Measurements from ENCODE around the gene RAC3. TPM values are rescaled to one million over a fixed set of nuclear protein-coding genes. Genes with fewer than 3 reads are reported as not detected.

The RAC3 gene
- total RNA-seq, 1 experiment from 2014 or later, result 120 TPM

DNA sequence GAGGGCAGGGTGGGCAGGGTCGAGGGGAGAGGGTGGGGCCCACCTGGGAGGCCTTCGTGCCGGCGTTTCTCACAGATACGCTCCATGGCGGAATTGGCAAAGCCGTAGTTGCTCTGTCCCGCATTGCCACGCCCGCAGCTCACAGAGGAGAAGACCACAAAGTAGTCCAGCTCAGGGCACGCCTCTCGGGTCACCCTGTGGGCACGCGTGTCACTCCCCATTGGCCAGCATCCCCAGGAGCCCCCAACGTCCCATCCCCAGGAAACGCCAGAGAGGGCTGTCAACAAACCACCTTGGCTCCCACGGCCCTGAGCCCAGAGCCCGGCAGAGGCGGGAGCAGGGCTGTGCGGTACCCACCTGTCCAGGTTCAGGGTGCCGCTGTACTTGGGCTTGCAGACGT lies 50.5 kb downstream of the RAC3 start:
- no peak overlapping the region for H2AFZ ChIP-seq (ENCODE audit: low read depth, low read length, poor library complexity, severe bottlenecking)
- no peak for DNase-seq (ENCODE audit: low read depth, low spot score)
- no peak overlapping the region for H3K4me3 ChIP-seq (replicated peaks in 1 of 2; ENCODE audit: low read depth in 1 of 2, low read length in 2 of 2)
- H3K4me1 ChIP-seq (ENCODE audit: control insufficient read depth in 1 of 2, insufficient read depth in 2 of 2, low read length in 2 of 2), result no peaks in the 10 kb centered on the region
- no peak overlapping the region for H3K4me2 ChIP-seq (ENCODE audit: low read length)
- CTCF ChIA-PET, result no interaction called here
- no peak overlapping the region for H3K27ac ChIP-seq (ENCODE audit: low read depth, low read length)
- peaks cover 18% of the 10 kb centered on the region; the same call in 1 of the 2 replicates for H3K79me2 ChIP-seq (ENCODE audit: insufficient read depth, low read length)
- RAD21 ChIA-PET (ENCODE audit: low non-redundant PET in 1 of 2, low total read pairs in 2 of 2, uncharacterized antibody in 2 of 2, unreplicated experiment in 2 of 2), result no interaction called here
- H3K9me3 ChIP-seq (ENCODE audit: control insufficient read depth in 1 of 2, insufficient read depth in 1 of 2, low read depth in 1 of 2, low read length in 2 of 2), result no peaks in the 10 kb centered on the region
- TF ChIP-seq, protein P1, sequence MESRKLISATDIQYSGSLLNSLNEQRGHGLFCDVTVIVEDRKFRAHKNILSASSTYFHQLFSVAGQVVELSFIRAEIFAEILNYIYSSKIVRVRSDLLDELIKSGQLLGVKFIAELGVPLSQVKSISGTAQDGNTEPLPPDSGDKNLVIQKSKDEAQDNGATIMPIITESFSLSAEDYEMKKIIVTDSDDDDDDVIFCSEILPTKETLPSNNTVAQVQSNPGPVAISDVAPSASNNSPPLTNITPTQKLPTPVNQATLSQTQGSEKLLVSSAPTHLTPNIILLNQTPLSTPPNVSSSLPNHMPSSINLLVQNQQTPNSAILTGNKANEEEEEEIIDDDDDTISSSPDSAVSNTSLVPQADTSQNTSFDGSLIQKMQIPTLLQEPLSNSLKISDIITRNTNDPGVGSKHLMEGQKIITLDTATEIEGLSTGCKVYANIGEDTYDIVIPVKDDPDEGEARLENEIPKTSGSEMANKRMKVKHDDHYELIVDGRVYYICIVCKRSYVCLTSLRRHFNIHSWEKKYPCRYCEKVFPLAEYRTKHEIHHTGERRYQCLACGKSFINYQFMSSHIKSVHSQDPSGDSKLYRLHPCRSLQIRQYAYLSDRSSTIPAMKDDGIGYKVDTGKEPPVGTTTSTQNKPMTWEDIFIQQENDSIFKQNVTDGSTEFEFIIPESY (IDR thresholded peaks at IDR 0.05; ENCODE audit: extremely low read depth, insufficient replicate concordance, low read length), result no peak
- TF ChIP-seq YY1 (IDR thresholded peaks at IDR 0.05; ENCODE audit: extremely low read depth, insufficient replicate concordance, low read depth, low read length), result no peak
- no peak for TF ChIP-seq EGR1 (IDR thresholded peaks at IDR 0.05; ENCODE audit: low read depth)
- TF ChIP-seq, protein P2, sequence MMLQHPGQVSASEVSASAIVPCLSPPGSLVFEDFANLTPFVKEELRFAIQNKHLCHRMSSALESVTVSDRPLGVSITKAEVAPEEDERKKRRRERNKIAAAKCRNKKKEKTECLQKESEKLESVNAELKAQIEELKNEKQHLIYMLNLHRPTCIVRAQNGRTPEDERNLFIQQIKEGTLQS (IDR thresholded peaks at IDR 0.05), result no peak
- no peak for TF ChIP-seq POLR2AphosphoS5 (IDR thresholded peaks at IDR 0.05; ENCODE audit: low read depth, low read length)
- no peak for TF ChIP-seq JUND (IDR thresholded peaks at IDR 0.05)
- no peak for TF ChIP-seq MAX (IDR thresholded peaks at IDR 0.05)
- TF ChIP-seq ELF1 (IDR thresholded peaks at IDR 0.05; ENCODE audit: borderline replicate concordance, low read depth), result no peak
- no peak for TF ChIP-seq EZH2phosphoT487 (IDR thresholded peaks at IDR 0.05; ENCODE audit: borderline replicate concordance)
- TF ChIP-seq ZNF274 (IDR thresholded peaks at IDR 0.05; ENCODE audit: low read depth, low read length), result no peak
- TF ChIP-seq RAD21 (IDR thresholded peaks at IDR 0.05; ENCODE audit: low read depth), result no peak
- no peak for TF ChIP-seq TCF7L2 (IDR thresholded peaks at IDR 0.05; ENCODE audit: borderline replicate concordance, extremely low read depth, insufficient read depth, insufficient read length)
- H3K36me3 ChIP-seq (ENCODE audit: control insufficient read depth in 1 of 2, insufficient read depth in 2 of 2, low read length in 2 of 2), result peaks cover 62 to 77% of the 10 kb centered on the region in 2 experiments
- H3K27me3 ChIP-seq (ENCODE audit: insufficient read depth, low read length), result no peaks in the 10 kb centered on the region
- H3K9me2 ChIP-seq (ENCODE audit: insufficient read depth), result no peaks in the 10 kb centered on the region
- BruUV-seq (replicated peaks), result no TSS peak
- POLR2A ChIA-PET, result interaction anchor here (1.4 kb wide), 1 partner anchor 16 kb away, joined by 4 read pairs; the partner anchor contains the start of gene FASN
- ATAC-seq, result no peak
- intact Hi-C loops (cut with micrococcal nuclease), result no loop called here
- H4K20me1 ChIP-seq (ENCODE audit: insufficient read depth), result peaks cover 9% of the 10 kb centered on the region; the same call in 1 of the 2 replicates
- H3K9ac ChIP-seq (ENCODE audit: low read length), result no peak overlapping the region
